H9 (cell line): Measurements from ENCODE around the gene IP6K3. TPM values are rescaled to one million over a fixed set of nuclear protein-coding genes. Genes with fewer than 3 reads are reported as not detected.

Source experiments
- DNase-seq: peaks from one replicate; pipeline ENCODE4 v3.0.0-alpha.2; 2017
- H2AFZ ChIP-seq: one replicate; pipeline ENCODE4 v1.6.1; 2013; ENCODE audit warnings: mild to moderate bottlenecking, low read length, control low read depth, moderate library complexity
- H2AK5ac ChIP-seq: 2 replicates; pipeline ENCODE4 v1.6.1; 2013; ENCODE audit warnings: low read length, control low read depth, mixed read lengths; ENCODE audit not compliant: insufficient read length
- H2BK120ac ChIP-seq: one replicate; pipeline ENCODE4 v1.6.1; 2013; ENCODE audit warnings: low read depth, mild to moderate bottlenecking, low read length, control low read depth, inconsistent platforms; ENCODE audit not compliant: poor library complexity, severe bottlenecking
- H2BK12ac ChIP-seq: 2 replicates; pipeline ENCODE4 v1.6.1; 2013; ENCODE audit warnings: low read length, control low read depth, mixed read lengths, low read depth; ENCODE audit not compliant: insufficient read length
- H2BK15ac ChIP-seq: 2 replicates; pipeline ENCODE4 v1.6.1; 2013; ENCODE audit warnings: low read depth, low read length, control low read depth
- H2BK20ac ChIP-seq: one replicate; pipeline ENCODE4 v1.6.1; 2013; ENCODE audit warnings: low read depth, mild to moderate bottlenecking, low read length, control low read depth, inconsistent platforms; ENCODE audit not compliant: poor library complexity, severe bottlenecking
- H2BK5ac ChIP-seq: 2 replicates; pipeline ENCODE4 v1.6.1; 2013; ENCODE audit warnings: low read length, control low read depth, mixed read lengths; ENCODE audit not compliant: insufficient read length
- H3K14ac ChIP-seq: 2 replicates; pipeline ENCODE4 v1.6.1; 2013; ENCODE audit warnings: low read length, control low read depth; ENCODE audit not compliant: insufficient read depth
- H3K18ac ChIP-seq: 2 replicates; pipeline ENCODE4 v1.6.1; 2013; ENCODE audit warnings: low read depth, mild to moderate bottlenecking, mixed read lengths, low read length, control low read depth; ENCODE audit not compliant: insufficient read length
- H3K23ac ChIP-seq: 2 replicates; pipeline ENCODE4 v1.6.1; 2013; ENCODE audit warnings: low read length, control low read depth, mixed read lengths, low read depth; ENCODE audit not compliant: insufficient read length
- H3K23me2 ChIP-seq: 2 replicates; pipeline ENCODE4 v1.6.1; 2013; ENCODE audit warnings: low read depth, mild to moderate bottlenecking, mixed read lengths, low read length, control low read depth; ENCODE audit not compliant: insufficient read length, poor library complexity, severe bottlenecking
- H3K27ac ChIP-seq: 2 replicates; pipeline ENCODE4 v1.5.1; 2013; ENCODE audit warnings: low read length, control low read depth, mixed read lengths, low read depth; ENCODE audit not compliant: insufficient read length
- H3K27me3 ChIP-seq: 2 replicates; pipeline ENCODE4 v1.6.1; 2013; ENCODE audit warnings: low read length, control low read depth, inconsistent platforms; ENCODE audit not compliant: insufficient read depth
- H3K4ac ChIP-seq: 2 replicates; pipeline ENCODE4 v1.6.1; 2013; ENCODE audit warnings: low read depth, mild to moderate bottlenecking, control low read depth, inconsistent platforms, low read length, moderate library complexity
- H3K4me1 ChIP-seq: 2 replicates; pipeline ENCODE4 v1.6.1; 2013; ENCODE audit warnings: low read length, control low read depth, inconsistent platforms; ENCODE audit not compliant: insufficient read depth
- H3K4me2 ChIP-seq: 2 replicates; pipeline ENCODE4 v1.6.1; 2013; ENCODE audit warnings: low read length, control low read depth, mixed read lengths; ENCODE audit not compliant: insufficient read length, insufficient read depth
- H3K56ac ChIP-seq: 2 replicates; pipeline ENCODE4 v1.6.1; 2013; ENCODE audit warnings: low read depth, mild to moderate bottlenecking, mixed read lengths, low read length, control low read depth; ENCODE audit not compliant: insufficient read length
- H3K79me1 ChIP-seq: 2 replicates; pipeline ENCODE4 v1.6.1; 2013; ENCODE audit warnings: low read depth, mild to moderate bottlenecking, moderate library complexity, low read length, control low read depth, inconsistent platforms; ENCODE audit not compliant: insufficient read depth, poor library complexity, severe bottlenecking
- H3K79me2 ChIP-seq: 2 replicates; pipeline ENCODE4 v1.6.1; 2013; ENCODE audit warnings: low read length, control low read depth, inconsistent platforms; ENCODE audit not compliant: insufficient read depth
- H3K9ac ChIP-seq: 2 replicates; pipeline ENCODE4 v1.6.1; 2013; ENCODE audit warnings: low read length, control low read depth, mixed read lengths; ENCODE audit not compliant: insufficient read length; ENCODE audit errors: extremely low read depth
- H3K9me3 ChIP-seq: one replicate; pipeline ENCODE4 v1.6.1; 2013; ENCODE audit warnings: low read depth, low read length, inconsistent platforms; ENCODE audit not compliant: control insufficient read depth
- H3T11ph ChIP-seq: one replicate; pipeline ENCODE4 v1.6.1; 2013; ENCODE audit warnings: mild to moderate bottlenecking, low read length, control low read depth, inconsistent platforms
- H4K20me1 ChIP-seq: one replicate; pipeline ENCODE4 v1.6.1; 2013; ENCODE audit not compliant: control insufficient read depth, insufficient read length, insufficient read depth
- H4K5ac ChIP-seq: 2 replicates; pipeline ENCODE4 v1.6.1; 2013; ENCODE audit warnings: low read depth, mild to moderate bottlenecking, mixed read lengths, low read length, control low read depth; ENCODE audit not compliant: insufficient read length
- H4K8ac ChIP-seq: replicated peaks from 2 replicates; pipeline ENCODE4 v1.6.1; 2013; ENCODE audit warnings: low read length, control low read depth, mixed read lengths, low read depth; ENCODE audit not compliant: insufficient read length
- H4K91ac ChIP-seq: 2 replicates; pipeline ENCODE4 v1.6.1; 2013; ENCODE audit warnings: low read depth, mild to moderate bottlenecking, moderate library complexity, mixed read lengths, low read length, control low read depth; ENCODE audit not compliant: insufficient read length
- H3K27ac Mint-ChIP-seq, 3 experiments: 2 replicates in 2 of 3; 3 replicates in 1 of 3; pipeline ENCODE4 v1.8.0; 2020 to 2021; ENCODE audit warnings: mixed read lengths in 3 of 3, mild to moderate bottlenecking in 1 of 3, moderate library complexity in 1 of 3
- H3K27me3 Mint-ChIP-seq: 2 replicates; pipeline ENCODE4 v1.8.0; 2021; ENCODE audit warnings: low read depth, mild to moderate bottlenecking, moderate library complexity, mixed read lengths
- H3K36me3 Mint-ChIP-seq, 3 experiments: 2 replicates in 2 of 3; 3 replicates in 1 of 3; pipeline ENCODE4 v1.8.0; 2020 to 2021; ENCODE audit warnings: low read depth in 3 of 3, mixed read lengths in 3 of 3; ENCODE audit not compliant: insufficient read depth in 1 of 3
- H3K4me1 Mint-ChIP-seq, 2 experiments: 2 replicates each; pipeline ENCODE4 v1.8.0; 2020; ENCODE audit warnings: mixed read lengths in 2 of 2
- H3K4me3 Mint-ChIP-seq, 2 experiments: 2 replicates in 1 of 2; 3 replicates in 1 of 2; pipeline ENCODE4 v1.8.0; 2020 to 2021; ENCODE audit warnings: mild to moderate bottlenecking in 2 of 2, mixed read lengths in 2 of 2, moderate library complexity in 1 of 2
- H3K9me3 Mint-ChIP-seq, 2 experiments: 2 replicates in 1 of 2; 3 replicates in 1 of 2; pipeline ENCODE4 v1.8.0; 2020; ENCODE audit warnings: mild to moderate bottlenecking in 2 of 2, mixed read lengths in 2 of 2, moderate library complexity in 1 of 2
- WGBS: extraction: QIAGEN DNeasy Blood & Tissue Kit; methylation state at CpG from one replicate; pipeline ENCODE4 v1.1.7; 2013; ENCODE audit warnings: missing lambda C conversion rate, low lambda C conversion rate, mixed read lengths; ENCODE audit not compliant: insufficient read length; ENCODE audit errors: extremely low coverage; 5-methylcytosine and 5-hydroxymethylcytosine counted together
- total RNA-seq: library from RNA; stranded (reverse); gene quantifications from 2 replicates; pipeline ENCODE4 v1.2.1, GENCODE V29; 2021
- TF ChIP-seq, protein P1 (sequence below): fragments of 200-600 bp; sonication (generic); conservative IDR thresholded peaks from 3 replicates; pipeline ENCODE4 v1.8.0; 2021; ENCODE audit warnings: antibody characterized with exemption, mild to moderate bottlenecking

IP6K3 gene
- total RNA-seq, 1 experiment from 2014 or later = 0.46 TPM

DNA sequence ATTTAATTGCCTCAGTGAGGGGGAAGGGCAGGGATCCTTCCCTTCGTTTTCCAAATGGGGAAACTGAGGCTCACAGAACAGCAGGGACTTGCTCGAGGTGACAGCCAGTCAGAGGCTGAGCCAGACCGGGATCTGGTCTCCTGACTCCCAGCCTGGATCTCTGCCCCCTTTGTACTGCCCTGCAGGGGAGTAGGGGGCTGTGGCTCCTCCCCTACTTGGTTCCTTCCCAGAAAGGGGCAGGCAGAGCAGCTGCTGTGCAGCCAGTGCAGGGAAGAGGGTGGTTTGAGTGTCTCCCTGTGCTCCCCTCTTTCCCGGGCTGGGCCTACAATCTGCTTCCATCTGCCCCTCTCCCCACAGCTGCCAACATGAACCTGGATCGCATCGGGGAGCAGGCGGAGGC lies 72.9 kb downstream of the IP6K3 start:
- H2BK15ac ChIP-seq = no peak overlapping the region
- no peak overlapping the region for H2AFZ ChIP-seq

More for the DNA sequence above, 72.9 kb downstream of the IP6K3 start:
- Histone ChIP-seq H4K91ac (no peak overlapping the region), H3K9ac (no peak overlapping the region), H3K9me3 (no peaks in the 10 kb centered on the region), H2BK120ac (no peak overlapping the region), H4K8ac (no peak overlapping the region), H4K20me1 (no peaks in the 10 kb centered on the region), H4K5ac (no peak overlapping the region), H3K4ac (no peak overlapping the region), H3K79me1 (no peaks in the 10 kb centered on the region), H3K4me2 (no peak overlapping the region), H3T11ph (no peak overlapping the region), H2AK5ac (no peak overlapping the region), H2BK20ac (no peak overlapping the region), H2BK12ac (no peak overlapping the region), H3K79me2 (no peaks in the 10 kb centered on the region), H3K23me2 (no peaks in the 10 kb centered on the region), H3K56ac (no peak overlapping the region), H3K27ac (no peak overlapping the region), H3K27me3 (no peaks in the 10 kb centered on the region), H2BK5ac (no peak overlapping the region), H3K14ac (no peak overlapping the region), H3K4me1 (no peaks in the 10 kb centered on the region), H3K23ac (no peak overlapping the region), H3K18ac (no peak overlapping the region)
- DNase-seq = no peak
- Mint-ChIP-seq H3K36me3 (peaks cover 24 to 79% (median 56%) of the 10 kb centered on the region in 3 experiments), H3K27me3 (no peaks in the 10 kb centered on the region; the same call in 1 of the 2 replicates), H3K4me1 (peaks cover 0 to 11% of the 10 kb centered on the region in 2 experiments; a peak in 2 of 4 replicates), H3K4me3 (no peak overlapping the region), H3K27ac (no peak overlapping the region; a peak in 1 of 7 replicates), H3K9me3 (no peaks in the 10 kb centered on the region)
- TF ChIP-seq, protein P1, sequence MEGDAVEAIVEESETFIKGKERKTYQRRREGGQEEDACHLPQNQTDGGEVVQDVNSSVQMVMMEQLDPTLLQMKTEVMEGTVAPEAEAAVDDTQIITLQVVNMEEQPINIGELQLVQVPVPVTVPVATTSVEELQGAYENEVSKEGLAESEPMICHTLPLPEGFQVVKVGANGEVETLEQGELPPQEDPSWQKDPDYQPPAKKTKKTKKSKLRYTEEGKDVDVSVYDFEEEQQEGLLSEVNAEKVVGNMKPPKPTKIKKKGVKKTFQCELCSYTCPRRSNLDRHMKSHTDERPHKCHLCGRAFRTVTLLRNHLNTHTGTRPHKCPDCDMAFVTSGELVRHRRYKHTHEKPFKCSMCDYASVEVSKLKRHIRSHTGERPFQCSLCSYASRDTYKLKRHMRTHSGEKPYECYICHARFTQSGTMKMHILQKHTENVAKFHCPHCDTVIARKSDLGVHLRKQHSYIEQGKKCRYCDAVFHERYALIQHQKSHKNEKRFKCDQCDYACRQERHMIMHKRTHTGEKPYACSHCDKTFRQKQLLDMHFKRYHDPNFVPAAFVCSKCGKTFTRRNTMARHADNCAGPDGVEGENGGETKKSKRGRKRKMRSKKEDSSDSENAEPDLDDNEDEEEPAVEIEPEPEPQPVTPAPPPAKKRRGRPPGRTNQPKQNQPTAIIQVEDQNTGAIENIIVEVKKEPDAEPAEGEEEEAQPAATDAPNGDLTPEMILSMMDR = no peak
- no CpG with 5 or more reads among the region's 7 CpGs for WGBS
